SU-DHL-6 (cell line): ENCODE data around the gene ADCY10.

Experiments used
- CTCF ChIP-seq: fragments of 200-600 bp; sonication (generic); IDR thresholded peaks from one replicate; pipeline ENCODE4 v1.5.1; 2017; ENCODE audit warnings: antibody characterized with exemption, mild to moderate bottlenecking, low read length, moderate library complexity; ENCODE audit not compliant: insufficient read depth, poor library complexity, severe bottlenecking
- EZH2phosphoT487 ChIP-seq: fragments of 200-600 bp; sonication (generic), shearing (Covaris generic); conservative IDR thresholded peaks from 2 replicates; pipeline ENCODE4 v1.6.1; 2018; ENCODE audit warnings: mild to moderate bottlenecking, antibody characterized with exemption, low read length, moderate library complexity, mixed read lengths

GRCh38 chr1:167792188-167792565, 121.8 kb downstream of the ADCY10 start:
- TF ChIP-seq CTCF (no peak), EZH2phosphoT487 (no peak)
